PC-9 (cell line): ENCODE data around the gene STX1A. TPM values are rescaled to one million over a fixed set of nuclear protein-coding genes. Genes with fewer than 3 reads are reported as not detected.

Experiments
- BruUV-seq: library from RNA; stranded (reverse); fragments of 400-500 nt; replicated peaks from 2 replicates; lab custom pipeline; 2021; lab: Mats Ljungman, UMichigan
- CTCF ChIA-PET: fragments of 300-600 bp; sonication (Branson Sonifier 250); formaldehyde crosslinking; loops from one replicate; lab custom pipeline; 2022; ENCODE audit warnings: antibody characterized with exemption; lab: Charles Lee
- POLR2A ChIA-PET: fragments of 300-600 bp; sonication (Branson Sonifier 250); formaldehyde crosslinking; loops from one replicate; lab custom pipeline; 2022; ENCODE audit warnings: antibody characterized with exemption; ENCODE audit not compliant: unreplicated experiment; lab: Charles Lee
- DNase-seq, 2 experiments: peaks; one replicate each; pipeline versions ENCODE4 v3.0.0 to v3.0.0-alpha.2; 2015 to 2022; ENCODE audit warnings: mixed read lengths in 1 of 2
- H2AFZ ChIP-seq: fragments of 200-600 bp; sonication (generic); 2 replicates; pipeline ENCODE4 v1.8.1; 2017; ENCODE audit warnings: antibody characterized with exemption
- H3F3A ChIP-seq: fragments of 200-600 bp; sonication (generic); 2 replicates; pipeline ENCODE4 v1.8.1; 2017; ENCODE audit warnings: antibody characterized with exemption, mild to moderate bottlenecking, low read depth; ENCODE audit not compliant: insufficient read depth
- H3K27ac ChIP-seq: fragments of 200-600 bp; sonication (generic); 2 replicates; pipeline ENCODE4 v1.6.1; 2016; ENCODE audit warnings: mixed run types
- H3K27me3 ChIP-seq: fragments of 200-600 bp; sonication (generic); 2 replicates; pipeline ENCODE4 v1.6.1; 2016; ENCODE audit warnings: low read depth, mixed run types; ENCODE audit not compliant: insufficient read depth
- H3K36me3 ChIP-seq: fragments of 200-600 bp; sonication (generic); 2 replicates; pipeline ENCODE4 v1.6.1; 2016; ENCODE audit warnings: low read depth, mixed run types
- H3K4me1 ChIP-seq: fragments of 200-600 bp; sonication (generic); replicated peaks from 2 replicates; pipeline ENCODE4 v1.6.1; 2016; ENCODE audit warnings: mixed run types; ENCODE audit not compliant: insufficient read depth
- H3K4me2 ChIP-seq: fragments of 200-600 bp; sonication (generic); 2 replicates; pipeline ENCODE4 v1.6.1; 2017; ENCODE audit warnings: mixed run types
- H3K4me3 ChIP-seq: fragments of 200-600 bp; sonication (generic); 2 replicates; pipeline ENCODE4 v1.6.1; 2016; ENCODE audit warnings: mixed run types
- H3K79me2 ChIP-seq: fragments of 200-600 bp; sonication (generic); 2 replicates; pipeline ENCODE4 v1.6.1; 2017; ENCODE audit warnings: low read depth, mixed run types
- H3K9me2 ChIP-seq: fragments of 200-600 bp; sonication (generic); 2 replicates; pipeline ENCODE4 v1.8.1; 2017; ENCODE audit warnings: mild to moderate bottlenecking; ENCODE audit not compliant: insufficient read depth
- H3K9me3 ChIP-seq: fragments of 200-600 bp; sonication (generic); 2 replicates; pipeline ENCODE4 v1.8.1; 2016; ENCODE audit warnings: low read depth; ENCODE audit not compliant: insufficient read depth
- H4K20me1 ChIP-seq: fragments of 200-600 bp; sonication (generic); 2 replicates; pipeline ENCODE4 v1.8.1; 2017; ENCODE audit not compliant: insufficient read depth
- CTCF ChIP-seq: fragments of 200-600 bp; sonication (generic); conservative IDR thresholded peaks from 2 replicates; pipeline ENCODE4 v1.6.1; 2017; ENCODE audit warnings: mixed run types, antibody characterized with exemption, mild to moderate bottlenecking, moderate library complexity
- EZH2 ChIP-seq: fragments of 200-600 bp; sonication (generic); IDR thresholded peaks from 2 replicates; pipeline ENCODE4 v1.8.0; 2017; ENCODE audit warnings: antibody characterized with exemption, low read depth
- intact Hi-C: fragments of 100-400 bp; cut with micrococcal nuclease; formaldehyde crosslinking; loops from one replicate; pipeline ENCODE4 v1.10.0; 2022; ENCODE audit not compliant: unreplicated experiment
- total RNA-seq: library from RNA; stranded (reverse); gene quantifications from 2 replicates; pipeline ENCODE4 v1.2.3, GENCODE V29; 2021

Gene STX1A
- total RNA-seq, 1 experiment from 2014 or later = 39.1 TPM

- TF ChIP-seq CTCF (no peak), EZH2 (no peak)
- POLR2A ChIA-PET = interaction anchor here (0.6 kb wide), 1 partner anchor 35 kb away, joined by 6 read pairs; no protein-coding TSS in a partner anchor
Measured at GRCh38 chr7:73674468-73675124, 44.9 kb downstream of the STX1A start.

DNA sequence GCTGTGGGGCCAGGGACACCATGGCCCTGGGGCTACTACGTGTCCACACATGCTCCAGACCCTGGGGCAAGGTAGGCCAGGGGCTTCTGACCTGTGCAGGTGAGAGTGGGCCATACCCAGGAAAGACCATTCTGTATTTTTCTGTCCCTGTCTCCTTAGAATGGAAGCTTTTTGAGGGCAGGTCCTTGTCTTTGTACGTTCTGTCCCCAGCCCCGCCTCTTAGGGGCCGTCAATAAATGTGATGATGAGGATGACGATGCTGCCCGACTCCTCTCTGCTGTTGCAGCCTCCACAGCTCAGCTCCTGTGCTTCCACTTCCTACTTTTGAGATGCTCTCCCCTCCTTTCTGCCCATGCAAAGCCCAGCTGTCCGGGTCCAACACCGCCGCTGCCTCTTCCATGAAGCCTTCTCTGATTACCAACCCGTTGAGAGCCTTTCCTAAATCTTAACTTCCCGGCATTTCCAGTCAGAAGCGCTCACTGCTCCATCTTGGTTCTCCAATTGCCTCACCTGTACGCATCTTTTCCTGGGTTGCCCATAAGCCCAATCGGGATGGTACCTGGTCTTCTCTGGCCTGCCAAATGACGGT lies 47.5 kb downstream of the STX1A start:
- Histone ChIP-seq H3K4me3 (no peak overlapping the region), H3K9me3 (no peaks in the 10 kb centered on the region), H3K27ac (no peak overlapping the region), H3F3A (peaks cover 23% of the 10 kb centered on the region; the same call in 1 of the 2 replicates), H3K79me2 (no peaks in the 10 kb centered on the region), H4K20me1 (no peaks in the 10 kb centered on the region), H2AFZ (no peak overlapping the region), H3K4me1 (no peaks in the 10 kb centered on the region), H3K9me2 (no peaks in the 10 kb centered on the region), H3K36me3 (no peaks in the 10 kb centered on the region), H3K27me3 (no peaks in the 10 kb centered on the region), H3K4me2 (no peak overlapping the region)
- ChIA-PET POLR2A (interaction anchor here (0.6 kb wide), 1 partner anchor 102 kb away, joined by 4 read pairs; no protein-coding TSS in a partner anchor), CTCF (no interaction called here)
- no peak for TF ChIP-seq CTCF
- TF ChIP-seq EZH2 = no peak
- no peak for DNase-seq
- intact Hi-C loops = no loop called here
- BruUV-seq = no TSS peak

More at GRCh38 chr7:73674468-73675124, 44.9 kb downstream of the STX1A start:
- CTCF ChIA-PET = interaction anchor here (0.6 kb wide), 1 partner anchor 47 kb away, joined by 5 read pairs; no protein-coding TSS in a partner anchor
- no peak overlapping the region for H3K27ac ChIP-seq
- H3F3A ChIP-seq = peaks cover 26% of the 10 kb centered on the region; the same call in 1 of the 2 replicates
- no peaks in the 10 kb centered on the region for H3K9me3 ChIP-seq
- H3K36me3 ChIP-seq = no peaks in the 10 kb centered on the region
- H4K20me1 ChIP-seq = no peaks in the 10 kb centered on the region; the same call in 1 of the 2 replicates
- no peak overlapping the region for H3K4me3 ChIP-seq
- peaks cover 3% of the 10 kb centered on the region for H3K79me2 ChIP-seq
- intact Hi-C loops = no loop called here
- no peak overlapping the region for H2AFZ ChIP-seq
- H3K4me2 ChIP-seq = no peak overlapping the region
- H3K4me1 ChIP-seq = no peaks in the 10 kb centered on the region
- H3K27me3 ChIP-seq = no peaks in the 10 kb centered on the region
- H3K9me2 ChIP-seq = no peaks in the 10 kb centered on the region
- DNase-seq = no peak
- no TSS peak for BruUV-seq

GRCh38 chr7:73671322-73671661 lies 48.2 kb downstream of the STX1A start:
- ChIA-PET CTCF (no interaction called here), POLR2A (no interaction called here)
- no peaks in the 10 kb centered on the region for H4K20me1 ChIP-seq
- H3K79me2 ChIP-seq = no peaks in the 10 kb centered on the region
- no peak overlapping the region for H2AFZ ChIP-seq
- DNase-seq = no peak
- no peak overlapping the region for H3K4me3 ChIP-seq
- no peaks in the 10 kb centered on the region for H3K9me3 ChIP-seq
- TF ChIP-seq CTCF (no peak), EZH2 (no peak)
- no peaks in the 10 kb centered on the region for H3K36me3 ChIP-seq
- H3F3A ChIP-seq = peaks cover 22% of the 10 kb centered on the region; the same call in 1 of the 2 replicates
- H3K9me2 ChIP-seq = no peaks in the 10 kb centered on the region
- H3K27ac ChIP-seq = no peak overlapping the region
- intact Hi-C loops = no loop called here
- no TSS peak for BruUV-seq
- H3K4me1 ChIP-seq = no peaks in the 10 kb centered on the region
- H3K27me3 ChIP-seq = no peaks in the 10 kb centered on the region
- H3K4me2 ChIP-seq = no peak overlapping the region
